ENCODE data around the gene RABAC1.

- TF ChIP-seq YY1 (IDR thresholded peaks at IDR 0.05; ENCODE audit: insufficient read depth, insufficient read length), result no peak
- no peak for TF ChIP-seq ZNF274 (IDR thresholded peaks at IDR 0.05; ENCODE audit: low read depth, low read length)
These were observed 22.2 kb downstream of the RABAC1 start for GRCh38 chr19:41936961-41937360.

All from NT2/D1 (cell line).